PC-9 (cell line): ENCODE data around the gene DMRTB1. TPM values are rescaled to one million over a fixed set of nuclear protein-coding genes. Genes with fewer than 3 reads are reported as not detected.

Experiments
- BruUV-seq: library from RNA; stranded (reverse); fragments of 400-500 nt; replicated peaks from 2 replicates; lab custom pipeline; 2021; lab: Mats Ljungman, UMichigan
- CTCF ChIA-PET: fragments of 300-600 bp; sonication (Branson Sonifier 250); formaldehyde crosslinking; loops from one replicate; lab custom pipeline; 2022; ENCODE audit warnings: antibody characterized with exemption; lab: Charles Lee
- POLR2A ChIA-PET: fragments of 300-600 bp; sonication (Branson Sonifier 250); formaldehyde crosslinking; loops from one replicate; lab custom pipeline; 2022; ENCODE audit warnings: antibody characterized with exemption; ENCODE audit not compliant: unreplicated experiment; lab: Charles Lee
- DNase-seq, 2 experiments: peaks; one replicate each; pipeline versions ENCODE4 v3.0.0 to v3.0.0-alpha.2; 2015 to 2022; ENCODE audit warnings: mixed read lengths in 1 of 2
- H2AFZ ChIP-seq: fragments of 200-600 bp; sonication (generic); 2 replicates; pipeline ENCODE4 v1.8.1; 2017; ENCODE audit warnings: antibody characterized with exemption
- H3F3A ChIP-seq: fragments of 200-600 bp; sonication (generic); 2 replicates; pipeline ENCODE4 v1.8.1; 2017; ENCODE audit warnings: antibody characterized with exemption, mild to moderate bottlenecking, low read depth; ENCODE audit not compliant: insufficient read depth
- H3K27ac ChIP-seq: fragments of 200-600 bp; sonication (generic); 2 replicates; pipeline ENCODE4 v1.6.1; 2016; ENCODE audit warnings: mixed run types
- H3K27me3 ChIP-seq: fragments of 200-600 bp; sonication (generic); 2 replicates; pipeline ENCODE4 v1.6.1; 2016; ENCODE audit warnings: low read depth, mixed run types; ENCODE audit not compliant: insufficient read depth
- H3K36me3 ChIP-seq: fragments of 200-600 bp; sonication (generic); 2 replicates; pipeline ENCODE4 v1.6.1; 2016; ENCODE audit warnings: low read depth, mixed run types
- H3K4me1 ChIP-seq: fragments of 200-600 bp; sonication (generic); replicated peaks from 2 replicates; pipeline ENCODE4 v1.6.1; 2016; ENCODE audit warnings: mixed run types; ENCODE audit not compliant: insufficient read depth
- H3K4me2 ChIP-seq: fragments of 200-600 bp; sonication (generic); 2 replicates; pipeline ENCODE4 v1.6.1; 2017; ENCODE audit warnings: mixed run types
- H3K4me3 ChIP-seq: fragments of 200-600 bp; sonication (generic); 2 replicates; pipeline ENCODE4 v1.6.1; 2016; ENCODE audit warnings: mixed run types
- H3K79me2 ChIP-seq: fragments of 200-600 bp; sonication (generic); 2 replicates; pipeline ENCODE4 v1.6.1; 2017; ENCODE audit warnings: low read depth, mixed run types
- H3K9me2 ChIP-seq: fragments of 200-600 bp; sonication (generic); 2 replicates; pipeline ENCODE4 v1.8.1; 2017; ENCODE audit warnings: mild to moderate bottlenecking; ENCODE audit not compliant: insufficient read depth
- H3K9me3 ChIP-seq: fragments of 200-600 bp; sonication (generic); 2 replicates; pipeline ENCODE4 v1.8.1; 2016; ENCODE audit warnings: low read depth; ENCODE audit not compliant: insufficient read depth
- H4K20me1 ChIP-seq: fragments of 200-600 bp; sonication (generic); 2 replicates; pipeline ENCODE4 v1.8.1; 2017; ENCODE audit not compliant: insufficient read depth
- CTCF ChIP-seq: fragments of 200-600 bp; sonication (generic); conservative IDR thresholded peaks from 2 replicates; pipeline ENCODE4 v1.6.1; 2017; ENCODE audit warnings: mixed run types, antibody characterized with exemption, mild to moderate bottlenecking, moderate library complexity
- EZH2 ChIP-seq: fragments of 200-600 bp; sonication (generic); IDR thresholded peaks from 2 replicates; pipeline ENCODE4 v1.8.0; 2017; ENCODE audit warnings: antibody characterized with exemption, low read depth
- intact Hi-C: fragments of 100-400 bp; cut with micrococcal nuclease; formaldehyde crosslinking; loops from one replicate; pipeline ENCODE4 v1.10.0; 2022; ENCODE audit not compliant: unreplicated experiment
- total RNA-seq: library from RNA; stranded (reverse); gene quantifications from 2 replicates; pipeline ENCODE4 v1.2.3, GENCODE V29; 2021

Gene DMRTB1
- total RNA-seq, 1 experiment from 2014 or later: not detected

DNA sequence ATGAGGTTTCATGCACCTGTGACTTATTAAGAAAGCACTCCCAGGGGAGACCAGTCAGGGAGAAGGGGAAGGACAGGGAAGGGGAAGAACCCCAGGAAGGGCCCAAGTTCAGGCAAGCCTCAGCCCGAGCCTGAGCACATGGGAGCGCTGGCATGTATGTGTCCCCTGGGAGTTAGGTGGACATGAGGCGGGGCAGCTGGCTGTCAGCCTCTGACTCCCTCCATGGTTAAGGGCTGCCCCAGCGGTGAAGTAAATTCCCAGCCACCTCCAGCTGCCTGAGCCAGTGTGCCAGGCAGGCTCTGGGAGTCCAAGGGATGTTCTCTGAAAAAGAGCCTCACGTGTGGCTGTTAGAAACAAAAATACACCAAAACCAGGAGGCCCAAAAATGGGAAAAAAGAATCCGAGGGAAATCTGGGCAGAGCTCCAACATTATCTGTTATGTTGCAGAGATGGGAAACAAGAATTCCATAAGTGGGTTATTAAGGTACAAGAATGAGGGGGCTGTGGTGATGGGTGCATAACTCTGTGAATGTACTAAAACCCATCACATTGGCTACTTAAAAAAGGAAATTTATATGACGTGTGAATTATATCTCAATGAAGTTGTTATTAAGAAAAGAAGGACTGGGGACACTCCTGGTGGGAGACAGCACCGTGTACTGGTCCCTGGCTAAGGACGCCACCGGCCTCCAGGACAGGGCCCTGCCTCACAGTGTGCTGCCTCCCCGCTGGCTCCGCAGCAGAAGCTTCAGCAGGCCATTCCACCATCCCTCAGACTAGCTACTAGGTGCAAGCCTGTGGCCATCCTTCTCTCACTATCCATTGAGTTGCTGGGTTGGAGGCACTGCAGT lies 18.7 kb downstream of the DMRTB1 start:
- no peaks in the 10 kb centered on the region for H3K4me1 ChIP-seq
- POLR2A ChIA-PET: no interaction called here
- H3K9me2 ChIP-seq: no peaks in the 10 kb centered on the region
- H3K36me3 ChIP-seq: no peaks in the 10 kb centered on the region
- H3F3A ChIP-seq: no peaks in the 10 kb centered on the region
- H3K9me3 ChIP-seq: no peaks in the 10 kb centered on the region
- no peak for TF ChIP-seq CTCF
- H3K4me3 ChIP-seq: no peak overlapping the region
- intact Hi-C loops: loop anchor here (10.0 kb wide), 1 partner anchor 203 kb away; no protein-coding TSS in a partner anchor
- no TSS peak for BruUV-seq
- H3K4me2 ChIP-seq: no peak overlapping the region
- no peaks in the 10 kb centered on the region for H3K79me2 ChIP-seq
- H2AFZ ChIP-seq: no peak overlapping the region
- H3K27me3 ChIP-seq: peaks cover 79% of the 10 kb centered on the region
- H4K20me1 ChIP-seq: no peaks in the 10 kb centered on the region; the same call in 1 of the 2 replicates
- H3K27ac ChIP-seq: no peak overlapping the region
- CTCF ChIA-PET: interaction anchor here (0.6 kb wide), 1 partner anchor 29 kb away, joined by 3 read pairs; no protein-coding TSS in a partner anchor
- DNase-seq: peak in 1 of 2 experiments; percentile 9

DNA sequence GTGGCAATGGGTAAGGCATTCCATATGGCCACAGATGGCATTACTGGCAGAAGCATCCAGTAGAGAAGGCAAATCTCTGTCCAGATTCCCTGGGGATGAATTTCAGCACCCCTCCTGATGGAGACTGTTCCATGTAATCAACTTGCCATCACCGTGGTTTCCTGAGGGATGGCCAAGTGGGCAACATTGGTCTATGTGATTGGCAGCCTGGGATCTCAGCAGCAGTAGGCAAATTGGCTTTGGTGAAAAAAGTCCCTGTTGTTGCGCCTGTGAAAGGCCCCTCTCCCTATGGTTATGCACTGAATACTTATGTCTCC lies 19.3 kb downstream of the DMRTB1 start:
- Histone ChIP-seq H3K9me3 (no peaks in the 10 kb centered on the region), H3K79me2 (no peaks in the 10 kb centered on the region), H2AFZ (no peak overlapping the region), H3K27ac (no peak overlapping the region), H3K36me3 (no peaks in the 10 kb centered on the region), H3K27me3 (peaks cover 85% of the 10 kb centered on the region), H3K4me3 (no peak overlapping the region), H3F3A (no peaks in the 10 kb centered on the region), H4K20me1 (no peaks in the 10 kb centered on the region; the same call in 1 of the 2 replicates), H3K4me1 (no peaks in the 10 kb centered on the region), H3K9me2 (no peaks in the 10 kb centered on the region), H3K4me2 (no peak overlapping the region)
- intact Hi-C loops: loop anchor here (10.0 kb wide), 1 partner anchor 204 kb away; no protein-coding TSS in a partner anchor
- TF ChIP-seq EZH2 (no peak), CTCF (no peak)
- POLR2A ChIA-PET: no interaction called here
- CTCF ChIA-PET: no interaction called here
- no peak for DNase-seq
- no TSS peak for BruUV-seq

- no peaks in the 10 kb centered on the region; the same call in 1 of the 2 replicates for H4K20me1 ChIP-seq
- H3F3A ChIP-seq: no peaks in the 10 kb centered on the region
- no peak overlapping the region for H2AFZ ChIP-seq
- H3K27me3 ChIP-seq: peaks cover 89% of the 10 kb centered on the region
- DNase-seq: no peak
- ChIA-PET CTCF (no interaction called here), POLR2A (no interaction called here)
- H3K9me2 ChIP-seq: no peaks in the 10 kb centered on the region
- no peaks in the 10 kb centered on the region for H3K36me3 ChIP-seq
- TF ChIP-seq CTCF (0 out of 2 replicates have a peak, but pooled peaks have one; percentile 16), EZH2 (no peak)
- no peaks in the 10 kb centered on the region for H3K9me3 ChIP-seq
- H3K79me2 ChIP-seq: no peaks in the 10 kb centered on the region
- intact Hi-C loops: no loop called here
- no peaks in the 10 kb centered on the region for H3K4me1 ChIP-seq
- H3K4me2 ChIP-seq: no peak overlapping the region
- no peak overlapping the region for H3K4me3 ChIP-seq
- H3K27ac ChIP-seq: no peak overlapping the region
- BruUV-seq: no TSS peak
Observed at GRCh38 chr1:53480678-53481077, 21.5 kb downstream of the DMRTB1 start.
